ENCODE data around the gene NACC2. TPM values are rescaled to one million over a fixed set of nuclear protein-coding genes. Genes with fewer than 3 reads are reported as not detected.

Gene NACC2
- total and polyA plus RNA-seq, 9 donors = 7.0 to 47.0 (median 27.2) TPM

GRCh38 chr9:136140046-136140445, 45.0 kb upstream of the NACC2 start:
- intact Hi-C loops (cut with DNase I) = loop anchor here in 2 of 4 donors (5.0 to 10.0 kb wide), 2 partner anchors 142 to 245 kb away; no protein-coding TSS in a partner anchor
- 86 to 89% (median 86%) methylated on average over 5 of the region's 5 CpGs for WGBS, 3 donors
- no peaks in the 10 kb centered on the region for H3K36me3 ChIP-seq

GRCh38 chr9:136138566-136138965, 43.5 kb upstream of the NACC2 start:
- Histone ChIP-seq H3K27me3 (no peaks in the 10 kb centered on the region), H3K4me3 (no peak overlapping the region), H3K9me3 (no peaks in the 10 kb centered on the region), H3K27ac (no peak overlapping the region), H3K4me1 (ENCODE audit: insufficient read depth) (no peaks in the 10 kb centered on the region), H3K36me3 (no peaks in the 10 kb centered on the region)
- DNase-seq = no peak
- 13 to 15% (median 14%) methylated on average over 9 of the region's 9 CpGs for WGBS, 3 donors
- TF ChIP-seq EP300 (IDR thresholded peaks at IDR 0.05) = no peak
- no peak for TF ChIP-seq CTCF (IDR thresholded peaks at IDR 0.05)
- no peak for TF ChIP-seq POLR2A (IDR thresholded peaks at IDR 0.05)
- intact Hi-C loops (cut with DNase I) = loop anchor here in 1 of 4 donors (5.0 kb wide), 1 partner anchor 144 kb away; no protein-coding TSS in a partner anchor

More at GRCh38 chr9:136140046-136140445, 45.0 kb upstream of the NACC2 start:
- Histone ChIP-seq H3K9me3 (no peaks in the 10 kb centered on the region), H3K27ac (no peak overlapping the region), H3K4me3 (no peak overlapping the region), H3K4me1 (ENCODE audit: insufficient read depth) (no peaks in the 10 kb centered on the region), H3K27me3 (no peaks in the 10 kb centered on the region)
- TF ChIP-seq EP300 (IDR thresholded peaks at IDR 0.05) (no peak), POLR2A (IDR thresholded peaks at IDR 0.05) (no peak), CTCF (IDR thresholded peaks at IDR 0.05) (no peak)
- DNase-seq = no peak

GRCh38 chr9:136137321-136138265, 42.5 kb upstream of the NACC2 start:
- no peaks in the 10 kb centered on the region for H3K4me1 ChIP-seq (ENCODE audit: insufficient read depth)
- H3K27me3 ChIP-seq = no peaks in the 10 kb centered on the region
- no peak for TF ChIP-seq EP300 (IDR thresholded peaks at IDR 0.05)
- TF ChIP-seq POLR2A (IDR thresholded peaks at IDR 0.05) = no peak
- H3K4me3 ChIP-seq = no peak overlapping the region
- no peak overlapping the region for H3K27ac ChIP-seq
- no peak for DNase-seq
- WGBS, 3 donors = 57 to 68% (median 61%) methylated on average over 27 of the region's 27 CpGs
- intact Hi-C loops (cut with DNase I) = loop anchor here in 1 of 4 donors (5.0 kb wide), 1 partner anchor 145 kb away; no protein-coding TSS in a partner anchor
- no peaks in the 10 kb centered on the region for H3K36me3 ChIP-seq
- no peaks in the 10 kb centered on the region for H3K9me3 ChIP-seq

GRCh38 chr9:136136127-136136925, 41.2 kb upstream of the NACC2 start:
- Histone ChIP-seq H3K27me3 (no peaks in the 10 kb centered on the region), H3K4me1 (ENCODE audit: insufficient read depth) (no peaks in the 10 kb centered on the region), H3K4me3 (no peak overlapping the region), H3K9me3 (no peaks in the 10 kb centered on the region), H3K36me3 (no peaks in the 10 kb centered on the region), H3K27ac (no peak overlapping the region)
- DNase-seq = no peak
- intact Hi-C loops (cut with DNase I) = loop anchor here in 1 of 4 donors (5.0 kb wide), 1 partner anchor 146 kb away; no protein-coding TSS in a partner anchor
- no peak for TF ChIP-seq EP300 (IDR thresholded peaks at IDR 0.05)
- TF ChIP-seq POLR2A (IDR thresholded peaks at IDR 0.05) = no peak
- no peak for TF ChIP-seq CTCF (IDR thresholded peaks at IDR 0.05)
- WGBS, 3 donors = 74 to 75% (median 74%) methylated on average over 33 of the region's 33 CpGs

All from ovary (tissue), 9 donors.